Measurements from ENCODE around the gene HPS5. TPM values are rescaled to one million over a fixed set of nuclear protein-coding genes. Genes with fewer than 3 reads are reported as not detected.
A peak's percentile ranks its signal among the peaks of the same experiment; 100 is the strongest.

Gene HPS5, protein sequence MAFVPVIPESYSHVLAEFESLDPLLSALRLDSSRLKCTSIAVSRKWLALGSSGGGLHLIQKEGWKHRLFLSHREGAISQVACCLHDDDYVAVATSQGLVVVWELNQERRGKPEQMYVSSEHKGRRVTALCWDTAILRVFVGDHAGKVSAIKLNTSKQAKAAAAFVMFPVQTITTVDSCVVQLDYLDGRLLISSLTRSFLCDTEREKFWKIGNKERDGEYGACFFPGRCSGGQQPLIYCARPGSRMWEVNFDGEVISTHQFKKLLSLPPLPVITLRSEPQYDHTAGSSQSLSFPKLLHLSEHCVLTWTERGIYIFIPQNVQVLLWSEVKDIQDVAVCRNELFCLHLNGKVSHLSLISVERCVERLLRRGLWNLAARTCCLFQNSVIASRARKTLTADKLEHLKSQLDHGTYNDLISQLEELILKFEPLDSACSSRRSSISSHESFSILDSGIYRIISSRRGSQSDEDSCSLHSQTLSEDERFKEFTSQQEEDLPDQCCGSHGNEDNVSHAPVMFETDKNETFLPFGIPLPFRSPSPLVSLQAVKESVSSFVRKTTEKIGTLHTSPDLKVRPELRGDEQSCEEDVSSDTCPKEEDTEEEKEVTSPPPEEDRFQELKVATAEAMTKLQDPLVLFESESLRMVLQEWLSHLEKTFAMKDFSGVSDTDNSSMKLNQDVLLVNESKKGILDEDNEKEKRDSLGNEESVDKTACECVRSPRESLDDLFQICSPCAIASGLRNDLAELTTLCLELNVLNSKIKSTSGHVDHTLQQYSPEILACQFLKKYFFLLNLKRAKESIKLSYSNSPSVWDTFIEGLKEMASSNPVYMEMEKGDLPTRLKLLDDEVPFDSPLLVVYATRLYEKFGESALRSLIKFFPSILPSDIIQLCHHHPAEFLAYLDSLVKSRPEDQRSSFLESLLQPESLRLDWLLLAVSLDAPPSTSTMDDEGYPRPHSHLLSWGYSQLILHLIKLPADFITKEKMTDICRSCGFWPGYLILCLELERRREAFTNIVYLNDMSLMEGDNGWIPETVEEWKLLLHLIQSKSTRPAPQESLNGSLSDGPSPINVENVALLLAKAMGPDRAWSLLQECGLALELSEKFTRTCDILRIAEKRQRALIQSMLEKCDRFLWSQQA
- 14.7 TPM for total RNA-seq (ENCODE audit: unreplicated experiment)
- long read RNA-seq, full-length matches to known transcripts, result 1 of 5 reads
- long read RNA-seq, partial matches to known transcripts, result 3 of 5 reads
- long read RNA-seq, other reads (novel, unspliced or antisense), result 1 of 5 reads

DNA sequence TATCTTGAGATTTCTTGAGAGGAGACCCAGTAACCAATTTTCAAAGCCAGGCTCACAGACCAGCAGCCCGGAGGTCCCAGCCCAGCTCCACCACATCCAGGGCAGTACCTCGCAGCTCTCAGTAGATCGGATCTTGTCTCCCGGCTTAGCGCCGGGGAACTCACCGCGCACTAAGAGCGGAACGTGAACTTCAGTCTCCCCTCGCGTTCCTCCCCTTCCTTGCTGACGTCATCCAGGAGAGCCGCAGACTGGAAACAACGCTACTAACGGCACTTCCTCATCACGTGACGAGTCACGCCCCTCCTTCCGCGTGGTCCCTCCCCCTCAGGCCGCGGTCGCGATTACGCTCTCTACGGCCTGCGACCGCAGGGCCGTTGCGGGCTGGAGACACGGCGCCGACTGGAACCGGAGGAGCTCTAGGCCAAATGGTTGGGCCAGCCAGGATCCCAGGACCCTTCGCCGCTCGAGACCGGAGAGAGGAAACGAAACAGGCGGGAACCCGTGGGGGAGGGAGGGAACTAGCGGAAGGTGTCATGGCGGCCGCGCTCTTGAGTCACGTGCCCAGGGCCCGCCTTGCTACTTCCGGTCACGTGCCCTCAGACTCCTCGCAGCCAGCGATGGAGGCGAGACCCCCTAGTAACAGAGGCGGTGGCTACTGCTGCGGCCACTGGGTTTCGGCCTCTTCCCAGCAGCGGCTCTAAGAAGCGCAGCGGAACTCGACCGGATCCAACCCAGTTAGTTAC, at the start of gene HPS5, which contains the start of gene GTF2H1:
Gene HPS5, minus strand, starts transcription at position 172 of the 743 bp plus-strand sequence. CDS start 4,282 bp downstream, outside the sequence.
Gene GTF2H1, plus strand, starts transcription at position 599 of the 743 bp plus-strand sequence. CDS start 10,508 bp downstream, outside the sequence.
- H3K4me3 Mint-ChIP-seq (ENCODE audit: unreplicated experiment), result peak within 1 kb of the TSS; percentile 100
- peaks cover 46% of the 10 kb centered on the region for H3K4me1 Mint-ChIP-seq (ENCODE audit: unreplicated experiment)
- H3K27me3 Mint-ChIP-seq (ENCODE audit: unreplicated experiment), result peaks cover 8% of the 10 kb centered on the region
- DNase-seq (ENCODE audit: low spot score), result peak; percentile 90
- TF ChIP-seq, protein P1, sequence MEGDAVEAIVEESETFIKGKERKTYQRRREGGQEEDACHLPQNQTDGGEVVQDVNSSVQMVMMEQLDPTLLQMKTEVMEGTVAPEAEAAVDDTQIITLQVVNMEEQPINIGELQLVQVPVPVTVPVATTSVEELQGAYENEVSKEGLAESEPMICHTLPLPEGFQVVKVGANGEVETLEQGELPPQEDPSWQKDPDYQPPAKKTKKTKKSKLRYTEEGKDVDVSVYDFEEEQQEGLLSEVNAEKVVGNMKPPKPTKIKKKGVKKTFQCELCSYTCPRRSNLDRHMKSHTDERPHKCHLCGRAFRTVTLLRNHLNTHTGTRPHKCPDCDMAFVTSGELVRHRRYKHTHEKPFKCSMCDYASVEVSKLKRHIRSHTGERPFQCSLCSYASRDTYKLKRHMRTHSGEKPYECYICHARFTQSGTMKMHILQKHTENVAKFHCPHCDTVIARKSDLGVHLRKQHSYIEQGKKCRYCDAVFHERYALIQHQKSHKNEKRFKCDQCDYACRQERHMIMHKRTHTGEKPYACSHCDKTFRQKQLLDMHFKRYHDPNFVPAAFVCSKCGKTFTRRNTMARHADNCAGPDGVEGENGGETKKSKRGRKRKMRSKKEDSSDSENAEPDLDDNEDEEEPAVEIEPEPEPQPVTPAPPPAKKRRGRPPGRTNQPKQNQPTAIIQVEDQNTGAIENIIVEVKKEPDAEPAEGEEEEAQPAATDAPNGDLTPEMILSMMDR (IDR thresholded peaks at IDR 0.05; ENCODE audit: unreplicated experiment), result no peak
- H3K27ac Mint-ChIP-seq (ENCODE audit: unreplicated experiment), result peak within 1 kb of the TSS; percentile 100
- no peaks in the 10 kb centered on the region for H3K9me3 Mint-ChIP-seq (ENCODE audit: unreplicated experiment)
- peaks cover 3% of the 10 kb centered on the region for H3K36me3 Mint-ChIP-seq (ENCODE audit: low read depth, unreplicated experiment)

DNA sequence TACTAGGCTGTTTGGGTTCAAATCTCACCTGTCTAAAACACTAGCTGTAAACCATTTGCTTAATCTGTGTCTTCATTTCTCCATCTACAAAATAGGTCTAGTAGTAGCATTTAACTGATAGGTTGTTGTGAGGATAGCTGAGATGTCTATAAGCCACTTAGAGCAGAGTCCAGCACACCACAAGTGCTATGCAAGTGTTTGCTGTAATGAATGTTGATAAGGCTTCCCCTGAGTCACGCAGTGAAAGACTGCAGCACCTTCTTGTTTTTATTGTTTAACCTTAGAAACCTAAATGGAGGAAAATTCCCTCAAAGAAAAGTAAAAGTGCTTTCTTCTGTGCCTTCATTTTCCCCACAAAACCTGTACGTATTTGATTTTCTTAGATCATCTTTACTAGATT, 49.3 kb upstream of the HPS5 start:
- H3K4me3 Mint-ChIP-seq (ENCODE audit: unreplicated experiment), result no peak overlapping the region
- H3K27me3 Mint-ChIP-seq (ENCODE audit: unreplicated experiment), result no peaks in the 10 kb centered on the region
- H3K27ac Mint-ChIP-seq (ENCODE audit: unreplicated experiment), result no peak overlapping the region
- TF ChIP-seq, protein P1 (IDR thresholded peaks at IDR 0.05; ENCODE audit: unreplicated experiment), result no peak
- DNase-seq (ENCODE audit: low spot score), result no peak
- H3K36me3 Mint-ChIP-seq (ENCODE audit: low read depth, unreplicated experiment), result no peaks in the 10 kb centered on the region
- no peaks in the 10 kb centered on the region for H3K9me3 Mint-ChIP-seq (ENCODE audit: unreplicated experiment)
- no peaks in the 10 kb centered on the region for H3K4me1 Mint-ChIP-seq (ENCODE audit: unreplicated experiment)

DNA sequence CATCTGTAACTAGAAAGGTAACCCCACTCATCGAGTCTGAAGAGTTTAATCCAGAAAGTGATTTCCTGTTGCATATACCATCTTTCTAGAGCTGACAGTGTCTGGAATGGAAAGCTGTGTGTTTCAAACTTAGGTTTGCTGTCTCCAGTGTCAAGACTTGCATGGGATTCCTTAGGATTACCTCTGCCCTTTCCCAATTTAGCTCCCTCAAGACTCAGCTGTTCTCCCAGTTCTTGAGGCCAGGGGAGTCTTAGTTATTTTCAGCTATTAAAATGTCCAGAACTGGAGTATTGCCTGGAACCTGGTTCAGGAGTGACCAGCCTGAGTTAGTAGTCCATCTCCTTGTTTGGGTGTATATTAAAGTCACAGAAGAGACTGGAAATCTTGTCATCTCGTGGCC, 47.5 kb upstream of the HPS5 start:
- Mint-ChIP-seq H3K27ac (ENCODE audit: unreplicated experiment) (no peak overlapping the region), H3K4me1 (ENCODE audit: unreplicated experiment) (no peaks in the 10 kb centered on the region), H3K9me3 (ENCODE audit: unreplicated experiment) (no peaks in the 10 kb centered on the region), H3K27me3 (ENCODE audit: unreplicated experiment) (no peaks in the 10 kb centered on the region), H3K4me3 (ENCODE audit: unreplicated experiment) (no peak overlapping the region), H3K36me3 (ENCODE audit: low read depth, unreplicated experiment) (no peaks in the 10 kb centered on the region)
- TF ChIP-seq, protein P1 (IDR thresholded peaks at IDR 0.05; ENCODE audit: unreplicated experiment), result no peak
- DNase-seq (ENCODE audit: low spot score), result no peak

DNA sequence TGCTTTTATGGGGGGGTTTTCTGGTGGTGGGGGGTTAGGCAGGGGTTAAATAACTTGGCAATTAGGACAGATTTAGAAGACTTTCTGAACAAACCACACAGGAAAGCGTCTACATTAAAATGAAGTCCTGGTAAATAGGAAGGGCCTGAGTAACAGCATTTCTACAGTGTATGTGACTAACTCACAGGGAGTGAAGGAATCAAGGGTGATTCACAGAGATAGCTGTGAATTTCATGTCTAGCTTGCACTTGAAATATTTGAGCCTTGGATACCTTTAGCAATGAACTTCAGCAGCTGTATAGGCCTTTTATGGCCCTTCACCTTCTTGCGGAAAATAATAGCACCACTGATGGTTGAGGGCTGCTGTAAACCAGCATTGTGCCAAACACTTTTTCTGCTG, 46.3 kb upstream of the HPS5 start:
- H3K4me1 Mint-ChIP-seq (ENCODE audit: unreplicated experiment), result no peaks in the 10 kb centered on the region
- no peaks in the 10 kb centered on the region for H3K27me3 Mint-ChIP-seq (ENCODE audit: unreplicated experiment)
- H3K4me3 Mint-ChIP-seq (ENCODE audit: unreplicated experiment), result no peak overlapping the region
- H3K9me3 Mint-ChIP-seq (ENCODE audit: unreplicated experiment), result no peaks in the 10 kb centered on the region
- no peak for DNase-seq (ENCODE audit: low spot score)
- TF ChIP-seq, protein P1 (IDR thresholded peaks at IDR 0.05; ENCODE audit: unreplicated experiment), result no peak
- no peak overlapping the region for H3K27ac Mint-ChIP-seq (ENCODE audit: unreplicated experiment)
- peaks cover 8% of the 10 kb centered on the region for H3K36me3 Mint-ChIP-seq (ENCODE audit: low read depth, unreplicated experiment)

Measured in endothelial cell (in vitro differentiated cells).